Glutamatergic neuron (in vitro differentiated cells): ENCODE results near the gene OR4C12. TPM values are rescaled to one million over a fixed set of nuclear protein-coding genes. Genes with fewer than 3 reads are reported as not detected.
"Not testable (repeated sequence)": the region's sequence is repeated elsewhere in the genome, so short reads cannot be mapped to it uniquely, and the experiment has no call there.

Experiments used
- DNase-seq: peaks from one replicate; pipeline ENCODE4 v3.0.0; 2022
- H3K27ac Mint-ChIP-seq: one replicate; pipeline ENCODE4 v1.8.0; 2020; ENCODE audit warnings: mild to moderate bottlenecking, mixed read lengths, inconsistent platforms; ENCODE audit not compliant: unreplicated experiment
- H3K27me3 Mint-ChIP-seq: one replicate; pipeline ENCODE4 v1.8.0; 2020; ENCODE audit warnings: mild to moderate bottlenecking, moderate library complexity, mixed read lengths, inconsistent platforms; ENCODE audit not compliant: unreplicated experiment
- H3K36me3 Mint-ChIP-seq: one replicate; pipeline ENCODE4 v1.8.0; 2020; ENCODE audit warnings: mild to moderate bottlenecking, mixed read lengths, inconsistent platforms; ENCODE audit not compliant: unreplicated experiment
- H3K4me1 Mint-ChIP-seq: one replicate; pipeline ENCODE4 v1.8.0; 2020; ENCODE audit warnings: mild to moderate bottlenecking, low read depth, mixed read lengths, inconsistent platforms; ENCODE audit not compliant: unreplicated experiment
- H3K4me3 Mint-ChIP-seq: one replicate; pipeline ENCODE4 v1.8.0; 2020; ENCODE audit warnings: mild to moderate bottlenecking, mixed read lengths, inconsistent platforms; ENCODE audit not compliant: unreplicated experiment
- H3K9me3 Mint-ChIP-seq: one replicate; pipeline ENCODE4 v1.8.0; 2020; ENCODE audit warnings: mild to moderate bottlenecking, moderate library complexity, mixed read lengths, inconsistent platforms; ENCODE audit not compliant: unreplicated experiment
- long read RNA-seq: library from polyadenylated mRNA; unstranded; transcript quantifications from one replicate; pipeline ENCODE4 v2.0.0, GENCODE V29; 2020; ENCODE audit not compliant: unreplicated experiment
- total RNA-seq: library from RNA; stranded (reverse); fragmentation: NEBNext Ultra II Directional; extraction: Animal tissue kit (Norgen Biotek cat#: 25700); gene quantifications from one replicate; pipeline ENCODE4 v1.2.1, GENCODE V29; 2021; ENCODE audit not compliant: unreplicated experiment
- TF ChIP-seq, protein P1 (sequence below): fragments of 200-600 bp; sonication (generic); IDR thresholded peaks from one replicate; pipeline ENCODE4 v1.5.0; 2021; ENCODE audit not compliant: partially characterized antibody, unreplicated experiment

The OR4C12 gene
- total RNA-seq = not detected
- long read RNA-seq = 0 reads

DNA sequence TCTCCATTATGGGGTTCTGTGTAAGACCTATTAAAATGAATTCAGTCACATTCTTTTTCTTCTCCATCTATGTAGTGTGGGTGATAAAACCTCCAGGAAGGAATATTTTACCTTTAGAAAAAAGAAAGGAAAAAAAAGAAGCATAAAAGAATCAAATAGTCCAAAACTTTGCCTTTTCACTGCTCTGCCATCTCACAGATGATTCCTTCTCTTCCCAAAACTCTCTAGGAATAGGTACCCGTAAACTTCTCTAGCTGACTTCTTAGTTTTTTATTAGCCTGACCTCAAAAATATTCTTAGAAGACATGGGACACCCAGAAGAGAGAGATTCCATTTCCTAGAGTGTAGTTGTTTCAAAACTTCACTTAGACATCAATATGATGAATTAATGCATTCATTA is at the start of gene OR4C12:
Gene OR4C12, minus strand, starts transcription at position 101 of the 400 bp plus-strand sequence. Its CDS starts 34 bp downstream, at position 67.
- not testable (repeated sequence) for H3K4me1 Mint-ChIP-seq, H3K27ac Mint-ChIP-seq, DNase-seq, H3K36me3 Mint-ChIP-seq, H3K4me3 Mint-ChIP-seq, H3K27me3 Mint-ChIP-seq, H3K9me3 Mint-ChIP-seq

DNA sequence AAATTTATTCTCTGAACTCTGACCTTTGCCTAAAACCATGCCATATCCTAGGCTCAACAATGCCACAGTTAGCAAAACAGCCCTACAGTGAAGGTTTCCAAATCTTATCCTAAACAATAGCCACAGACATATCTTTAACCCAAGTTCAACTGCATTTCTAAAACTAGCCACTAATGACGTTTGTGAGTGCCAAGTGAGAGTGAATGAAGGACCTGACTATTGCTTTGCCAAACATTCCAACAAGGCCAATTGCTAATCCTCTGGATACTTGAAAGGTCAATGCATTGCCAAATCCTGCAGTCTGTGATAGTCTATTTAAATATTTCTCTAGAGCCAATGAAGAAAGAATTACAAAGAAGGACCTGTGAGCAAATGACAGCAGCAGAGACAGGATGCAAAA is 47.9 kb upstream of the OR4C12 start:
- DNase-seq = no peak
- H3K27ac Mint-ChIP-seq = no peak overlapping the region
- peaks cover 16% of the 10 kb centered on the region for H3K9me3 Mint-ChIP-seq
- H3K27me3 Mint-ChIP-seq = peaks cover 4% of the 10 kb centered on the region
- H3K4me1 Mint-ChIP-seq = no peaks in the 10 kb centered on the region
- peaks cover 3% of the 10 kb centered on the region for H3K36me3 Mint-ChIP-seq
- H3K4me3 Mint-ChIP-seq = no peak overlapping the region
- TF ChIP-seq, protein P1, sequence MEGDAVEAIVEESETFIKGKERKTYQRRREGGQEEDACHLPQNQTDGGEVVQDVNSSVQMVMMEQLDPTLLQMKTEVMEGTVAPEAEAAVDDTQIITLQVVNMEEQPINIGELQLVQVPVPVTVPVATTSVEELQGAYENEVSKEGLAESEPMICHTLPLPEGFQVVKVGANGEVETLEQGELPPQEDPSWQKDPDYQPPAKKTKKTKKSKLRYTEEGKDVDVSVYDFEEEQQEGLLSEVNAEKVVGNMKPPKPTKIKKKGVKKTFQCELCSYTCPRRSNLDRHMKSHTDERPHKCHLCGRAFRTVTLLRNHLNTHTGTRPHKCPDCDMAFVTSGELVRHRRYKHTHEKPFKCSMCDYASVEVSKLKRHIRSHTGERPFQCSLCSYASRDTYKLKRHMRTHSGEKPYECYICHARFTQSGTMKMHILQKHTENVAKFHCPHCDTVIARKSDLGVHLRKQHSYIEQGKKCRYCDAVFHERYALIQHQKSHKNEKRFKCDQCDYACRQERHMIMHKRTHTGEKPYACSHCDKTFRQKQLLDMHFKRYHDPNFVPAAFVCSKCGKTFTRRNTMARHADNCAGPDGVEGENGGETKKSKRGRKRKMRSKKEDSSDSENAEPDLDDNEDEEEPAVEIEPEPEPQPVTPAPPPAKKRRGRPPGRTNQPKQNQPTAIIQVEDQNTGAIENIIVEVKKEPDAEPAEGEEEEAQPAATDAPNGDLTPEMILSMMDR = no peak

DNA sequence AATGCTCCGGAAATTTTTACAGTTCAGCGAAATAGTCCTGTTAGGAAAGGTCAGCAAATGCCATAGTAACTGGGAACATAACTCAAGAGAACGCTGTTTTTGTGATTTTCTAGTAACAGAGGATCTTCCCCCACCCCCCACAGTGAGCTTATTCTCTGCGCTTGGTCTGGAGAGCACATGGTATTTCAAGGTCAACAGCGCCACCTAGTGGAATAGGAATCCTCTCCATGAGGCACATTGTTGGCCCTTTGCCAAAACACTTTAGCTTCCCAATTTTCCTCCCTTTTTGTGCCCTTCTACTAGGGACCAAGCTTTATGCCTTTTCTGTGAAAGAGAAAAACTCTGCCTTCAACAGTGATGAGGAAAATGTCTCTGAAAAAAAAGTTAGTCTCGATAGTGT is 13.2 kb upstream of the OR4C12 start:
- Mint-ChIP-seq H3K36me3 (no peaks in the 10 kb centered on the region), H3K4me3 (no peak overlapping the region), H3K27ac (no peak overlapping the region), H3K9me3 (peaks cover 13% of the 10 kb centered on the region), H3K27me3 (no peaks in the 10 kb centered on the region), H3K4me1 (no peaks in the 10 kb centered on the region)
- peak; percentile 21 for DNase-seq
- TF ChIP-seq, protein P1 = peak; percentile 57

DNA sequence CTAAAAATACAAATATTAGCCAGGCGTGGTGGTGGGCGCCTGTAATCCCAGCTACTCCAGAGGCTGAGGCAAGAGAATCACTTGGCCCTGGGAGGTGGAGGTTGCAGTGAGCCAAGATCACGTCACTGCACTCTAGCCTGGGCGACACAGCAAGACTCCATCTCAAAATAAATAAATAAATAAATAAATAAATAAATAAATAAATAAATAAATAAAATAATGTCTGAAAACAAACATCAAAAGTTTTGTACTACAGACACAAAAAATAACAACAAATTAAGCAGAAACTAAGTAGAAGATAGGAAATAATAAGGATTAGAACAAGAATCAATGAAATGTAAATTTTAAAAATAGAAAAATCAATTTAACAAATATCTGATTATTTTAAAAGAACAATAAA is 8.9 kb downstream of the OR4C12 start:
- H3K27me3 Mint-ChIP-seq, H3K9me3 Mint-ChIP-seq: not testable (repeated sequence)

GRCh38 chr11:49952091-49952490 is 30.2 kb downstream of the OR4C12 start, which contains the start of gene OR4C13:
OR4C13 (plus strand) TSS chr11:49952391; CDS start chr11:49952423, 32 bp downstream.
- H3K27ac Mint-ChIP-seq = no peak within 1 kb of the TSS
- H3K4me3 Mint-ChIP-seq = no peak within 1 kb of the TSS
- TF ChIP-seq, protein P1 = no peak
- peaks cover 12% of the 10 kb centered on the region for H3K9me3 Mint-ChIP-seq
- no peaks in the 10 kb centered on the region for H3K36me3 Mint-ChIP-seq
- no peaks in the 10 kb centered on the region for H3K4me1 Mint-ChIP-seq
- no peak for DNase-seq
- no peaks in the 10 kb centered on the region for H3K27me3 Mint-ChIP-seq

More for the DNA sequence above, 8.9 kb downstream of the OR4C12 start:
- not testable (repeated sequence) for H3K36me3 Mint-ChIP-seq, H3K4me1 Mint-ChIP-seq, DNase-seq, H3K4me3 Mint-ChIP-seq, H3K27ac Mint-ChIP-seq

DNA sequence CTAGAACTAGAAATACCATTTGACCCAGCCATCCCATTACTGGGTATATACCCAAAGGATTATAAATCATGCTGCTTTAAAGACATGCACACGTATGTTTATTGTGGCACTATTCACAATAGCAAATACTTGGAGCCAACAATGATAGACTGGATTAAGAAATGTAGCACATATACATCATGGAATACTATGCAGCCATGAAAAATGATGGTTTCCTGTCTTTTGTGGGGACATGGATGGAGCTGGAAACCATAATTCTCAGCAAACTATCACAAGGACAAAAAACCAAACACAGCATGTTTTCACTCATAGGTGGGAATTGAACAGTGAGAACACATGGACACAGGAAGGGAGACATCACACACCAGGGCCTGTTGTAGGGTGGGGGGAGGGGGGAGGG is 33.6 kb downstream of the OR4C12 start:
- H3K36me3 Mint-ChIP-seq, H3K4me1 Mint-ChIP-seq: not testable (repeated sequence)

More for the DNA sequence above, 33.6 kb downstream of the OR4C12 start:
- H3K9me3 Mint-ChIP-seq = peaks cover 17% of the 10 kb centered on the region
- not testable (repeated sequence) for H3K27ac Mint-ChIP-seq, H3K27me3 Mint-ChIP-seq, DNase-seq, H3K4me3 Mint-ChIP-seq

Other genes starting within 250 kb of the OR4C12 start
- gene OR4C13, start 30.1 kb downstream of the OR4C12 start, total RNA-seq = not detected
- gene OR4C45, start 50.3 kb upstream of the OR4C12 start, total RNA-seq = not detected